ENCODE measurements around the gene PCCA. TPM values are rescaled to one million over a fixed set of nuclear protein-coding genes. Genes with fewer than 3 reads are reported as not detected.

PCCA gene
- polyA plus RNA-seq, 1 experiment = 22.6 TPM

GRCh38 chr13:100545684-100546061, 456.8 kb downstream of the PCCA start:
- DNase-seq (ENCODE audit: low read depth, low spot score) = no peak
- Histone ChIP-seq H3K27ac (ENCODE audit: low read depth, low read length) (no peak overlapping the region), H3K27me3 (ENCODE audit: control insufficient read depth, insufficient read depth, low read length) (no peaks in the 10 kb centered on the region), H3K4me3 (ENCODE audit: low read depth, low read length) (no peak overlapping the region), H3K9me3 (ENCODE audit: control insufficient read depth, insufficient read depth, low read length) (no peaks in the 10 kb centered on the region; the same call in 1 of the 2 replicates)
- TF ChIP-seq CTCF (IDR thresholded peaks at IDR 0.05; ENCODE audit: low read depth, low read length) = no peak
- ChIA-PET CTCF (no interaction called here), POLR2A (no interaction called here)

- Histone ChIP-seq H3K9me3 (ENCODE audit: control insufficient read depth, insufficient read depth, low read length) (no peaks in the 10 kb centered on the region; the same call in 1 of the 2 replicates), H3K27me3 (ENCODE audit: control insufficient read depth, insufficient read depth, low read length) (peaks cover 1% of the 10 kb centered on the region), H3K27ac (ENCODE audit: low read depth, low read length) (no peak overlapping the region), H3K4me3 (ENCODE audit: low read depth, low read length) (no peak overlapping the region)
- TF ChIP-seq CTCF (IDR thresholded peaks at IDR 0.05; ENCODE audit: low read depth, low read length) = no peak
- no peak for DNase-seq (ENCODE audit: low read depth, low spot score)
- ChIA-PET CTCF (interaction anchor here (0.5 kb wide), 1 partner anchor 565 kb away, joined by 5 read pairs; no protein-coding TSS in a partner anchor), POLR2A (no interaction called here)
Measured at GRCh38 chr13:100546713-100547405, 458.0 kb downstream of the PCCA start.

- H3K4me3 ChIP-seq (ENCODE audit: low read depth, low read length) = no peak overlapping the region
- no peak overlapping the region for H3K27ac ChIP-seq (ENCODE audit: low read depth, low read length)
- H3K27me3 ChIP-seq (ENCODE audit: control insufficient read depth, insufficient read depth, low read length) = peaks cover 2% of the 10 kb centered on the region
- ChIA-PET CTCF (no interaction called here), POLR2A (no interaction called here)
- DNase-seq (ENCODE audit: low read depth, low spot score) = no peak
- H3K9me3 ChIP-seq (ENCODE audit: control insufficient read depth, insufficient read depth, low read length) = no peaks in the 10 kb centered on the region; the same call in 1 of the 2 replicates
- no peak for TF ChIP-seq CTCF (IDR thresholded peaks at IDR 0.05; ENCODE audit: low read depth, low read length)
Measured at GRCh38 chr13:100547791-100548201, 458.9 kb downstream of the PCCA start.

- CTCF ChIA-PET = no interaction called here
Measured at GRCh38 chr13:100549316-100549715, 460.4 kb downstream of the PCCA start.

More at GRCh38 chr13:100549316-100549715, 460.4 kb downstream of the PCCA start:
- H3K27ac ChIP-seq (ENCODE audit: low read depth, low read length) = no peak overlapping the region
- POLR2A ChIA-PET = no interaction called here
- H3K4me3 ChIP-seq (ENCODE audit: low read depth, low read length) = no peak overlapping the region
- no peaks in the 10 kb centered on the region; the same call in 1 of the 2 replicates for H3K9me3 ChIP-seq (ENCODE audit: control insufficient read depth, insufficient read depth, low read length)
- no peak for TF ChIP-seq CTCF (IDR thresholded peaks at IDR 0.05; ENCODE audit: low read depth, low read length)
- peaks cover 2% of the 10 kb centered on the region for H3K27me3 ChIP-seq (ENCODE audit: control insufficient read depth, insufficient read depth, low read length)
- DNase-seq (ENCODE audit: low read depth, low spot score) = no peak

All from AG04450 (cell line).